Heart right ventricle (tissue), 16 donors: ENCODE results near the gene BMAL2. TPM values are rescaled to one million over a fixed set of nuclear protein-coding genes. Genes with fewer than 3 reads are reported as not detected.

Source experiments
- ATAC-seq, 8 donors: fragments of 200-7000 bp; cut with Tn5 transposase; one replicate each; pipeline ENCODE4 v1.9.1; 2020; ENCODE audit warnings: mild to moderate bottlenecking in 8 of 8, moderate library complexity in 8 of 8, moderate number of reproducible peaks in 1 of 8
- DNase-seq, 2 donors: peaks; one replicate each; pipeline ENCODE4 v3.0.0-alpha.2; 2020
- H3K27ac ChIP-seq, 10 donors: fragments of 200-600 bp; sonication (generic) in 2 of 10; one replicate each; pipeline versions ENCODE4 v1.5.0 to v1.8.0; 2020 to 2022; ENCODE audit warnings: mild to moderate bottlenecking in 3 of 10
- H3K27me3 ChIP-seq, 7 donors: fragments of 200-600 bp; one replicate each; pipeline ENCODE4 v1.8.0; 2021 to 2022; ENCODE audit warnings: mild to moderate bottlenecking in 2 of 7
- H3K36me3 ChIP-seq, 9 donors: fragments of 200-600 bp; sonication (generic) in 1 of 9; one replicate each; pipeline versions ENCODE4 v1.5.0 to v1.8.0; 2020 to 2022; ENCODE audit warnings: mild to moderate bottlenecking in 2 of 9
- H3K4me1 ChIP-seq, 9 donors: fragments of 200-600 bp; sonication (generic) in 1 of 9; one replicate each; pipeline versions ENCODE4 v1.5.0 to v1.8.0; 2020 to 2022; ENCODE audit warnings: mild to moderate bottlenecking in 4 of 9
- H3K4me3 ChIP-seq, 10 donors: fragments of 200-600 bp; sonication (generic) in 2 of 10; one replicate each; pipeline versions ENCODE4 v1.5.0 to v1.8.0; 2020 to 2022; ENCODE audit warnings: mild to moderate bottlenecking in 7 of 10, moderate library complexity in 2 of 10
- H3K9me3 ChIP-seq, 11 donors: fragments of 200-600 bp in 10 of 11; sonication (generic) in 2 of 11; one replicate each; pipeline versions ENCODE4 v1.5.0 to v1.8.0; 2013 to 2022; ENCODE audit warnings: mild to moderate bottlenecking in 2 of 11, control low read depth in 1 of 11, moderate library complexity in 1 of 11
- CTCF ChIP-seq, 9 donors: fragments of 200-600 bp; sonication (generic) in 2 of 9; IDR thresholded peaks; one replicate each; pipeline versions ENCODE4 v1.5.0 to v1.8.0; 2021 to 2022; ENCODE audit warnings: antibody characterized with exemption in 9 of 9, mild to moderate bottlenecking in 5 of 9, moderate library complexity in 1 of 9
- WGBS, 2 donors: extraction: QIAGEN DNeasy Blood & Tissue Kit; methylation state at CpG; one replicate each; pipeline ENCODE4 v1.1.7; 2013; ENCODE audit warnings: inconsistent platforms in 1 of 2; 5-methylcytosine and 5-hydroxymethylcytosine counted together
- intact Hi-C, 10 donors: fragments of 100-400 bp; cut with DNase I; formaldehyde crosslinking; loops; one replicate each; pipeline versions ENCODE4 v1.11.1 to v1.14.2; 2022
- polyA plus RNA-seq, 2 donors: library from polyadenylated mRNA; stranded (reverse); fragments of 200-250 nt; gene quantifications; one replicate each; pipeline ENCODE4 v1.2.3, GENCODE V29; 2013
- total RNA-seq, 10 donors: library from RNA; stranded (reverse); fragmentation: NEBNext Ultra II Directional in 3 of 10; extraction: Animal tissue kit (Norgen Biotek cat#: 25700) in 3 of 10; gene quantifications; one replicate each; pipeline versions ENCODE4 v1.2.1 to v1.2.4, GENCODE V29; 2021 to 2023
- donor health status: Arrhythmogenic right ventricular cardiomyopathy.
- donor health status: ischemic (EF 13 %, LVEDD 7.1; RV severe dilation, severe dysfunction).
- donor health status: healthy with polysubstance abuse.
- donor health status: DM: no; HTN: yes; CAD: no.
- donor health status: DM: no; HTN: no; CAD: no.
- donor health status: ischemic (EF 25% LVEDD 6.9; RV normal size, moderate dysfunction).
- donor health status: ischemic (EF 25% LVEDD 5.7; RV mildly dilated, moderate dysfunction).
- donor health status: healthy.
- donor health status: DM: yes; HTN: yes; CAD: no.
- donor health status: Ischemic cardiomyopathy.
- donor health status: ischemic (EF 35%, LVEDD 5.7; RV mildly dilated, moderate dysfunction).
- donor health status: nonischemic (EF 11% LVEDD 7.7; RV severe dilation, severe dysfunction).
- donor health status: DM: yes; HTN: yes; CAD: no.
- donor health status: PGD.
- donor health status: ischemic (EF 29% LVEDD 5.4; RV normal size, mild dysfunction).
- donor health status: nonischemic (EF 23%, LVEDD 6.1; RV moderate dilation, normal function).

The BMAL2 gene
- total and polyA plus RNA-seq, 12 donors: 0.44 to 9.4 (median 1.9) TPM

DNA sequence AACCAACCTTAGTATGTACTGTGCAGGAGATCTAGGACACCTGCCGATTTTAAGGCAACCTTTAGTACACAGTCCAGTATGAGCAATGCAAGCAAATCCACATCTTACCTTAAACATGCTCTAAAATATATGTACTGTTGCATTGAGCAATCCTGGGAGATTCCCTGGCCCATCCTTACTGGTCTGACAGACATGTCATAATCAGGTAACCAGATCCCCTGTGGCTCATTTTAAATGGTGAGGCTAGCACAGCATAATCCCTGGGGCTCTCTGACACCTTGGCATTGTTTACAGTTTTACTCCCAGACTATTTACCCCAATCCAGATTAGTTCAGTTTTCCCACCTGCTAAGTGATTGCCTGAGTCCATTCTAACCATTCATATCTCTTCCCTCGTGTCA is 15.1 kb downstream of the BMAL2 start:
- 65 to 72% methylated on average over 2 of the region's 2 CpGs for WGBS, 2 donors
- no peak overlapping the region for H3K27ac ChIP-seq

DNA sequence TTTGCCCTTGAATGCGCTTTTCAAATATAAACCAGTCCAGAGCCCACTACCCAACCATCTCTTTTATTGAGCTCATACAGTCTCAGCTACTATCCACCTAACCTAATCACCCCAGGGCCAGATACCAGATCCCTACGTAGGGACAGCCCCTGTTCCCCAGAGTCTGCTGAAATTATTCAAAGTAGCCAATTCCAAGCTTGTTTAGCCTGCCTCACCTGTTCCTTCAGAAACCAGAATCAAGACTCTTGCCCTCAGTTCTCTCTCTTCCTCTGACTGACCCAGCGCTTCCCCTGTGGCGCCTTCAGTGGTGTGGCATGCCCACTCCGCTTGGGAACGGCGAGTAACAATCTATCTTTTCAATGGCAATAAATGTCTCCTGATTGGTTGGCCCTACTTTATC is 18.8 kb downstream of the BMAL2 start:
- Histone ChIP-seq H3K4me1 (no peaks in the 10 kb centered on the region), H3K27me3 (no peaks in the 10 kb centered on the region), H3K9me3 (no peaks in the 10 kb centered on the region), H3K36me3 (no peaks in the 10 kb centered on the region), H3K27ac (no peak overlapping the region), H3K4me3 (no peak overlapping the region)
- TF ChIP-seq CTCF (IDR thresholded peaks at IDR 0.05): no peak
- DNase-seq (no peak), ATAC-seq (no peak)
- intact Hi-C loops: no loop called here
- WGBS, 2 donors: 99% methylated on average over 7 of the region's 7 CpGs

More for the DNA sequence above, 15.1 kb downstream of the BMAL2 start:
- Histone ChIP-seq H3K4me3 (no peak overlapping the region), H3K9me3 (no peaks in the 10 kb centered on the region), H3K4me1 (peaks cover 0 to 4% (median 0%) of the 10 kb centered on the region in 9 donors), H3K27me3 (no peaks in the 10 kb centered on the region), H3K36me3 (no peaks in the 10 kb centered on the region)
- ATAC-seq (no peak), DNase-seq (no peak)
- TF ChIP-seq CTCF (IDR thresholded peaks at IDR 0.05): no peak
- intact Hi-C loops: no loop called here

DNA sequence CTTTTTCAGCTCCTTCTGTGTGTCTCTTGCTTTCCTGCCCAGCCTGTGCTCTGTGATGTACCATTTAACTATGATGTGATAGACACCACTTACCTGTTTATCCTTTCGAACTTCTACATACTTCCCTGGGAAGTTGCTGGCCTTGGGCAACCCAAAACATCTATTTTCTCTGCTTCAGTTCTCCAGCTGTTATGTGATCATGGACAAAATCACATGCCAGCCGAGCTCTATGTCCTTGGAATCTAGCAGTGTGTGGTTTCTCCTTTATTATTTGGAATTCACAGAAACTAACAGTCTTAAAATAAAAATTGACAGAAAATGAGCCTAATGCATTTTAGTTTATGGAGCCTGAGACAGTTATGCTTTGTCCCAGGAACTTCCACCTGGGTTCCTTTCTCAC is 22.9 kb downstream of the BMAL2 start:
- Histone ChIP-seq H3K27ac (no peak overlapping the region), H3K4me1 (no peaks in the 10 kb centered on the region), H3K36me3 (no peaks in the 10 kb centered on the region), H3K4me3 (no peak overlapping the region), H3K27me3 (no peaks in the 10 kb centered on the region), H3K9me3 (no peaks in the 10 kb centered on the region)
- WGBS, 2 donors: 91 to 93% methylated on average over 2 of the region's 2 CpGs
- intact Hi-C loops: no loop called here
- DNase-seq (no peak), ATAC-seq (no peak)
- no peak for TF ChIP-seq CTCF (IDR thresholded peaks at IDR 0.05)

DNA sequence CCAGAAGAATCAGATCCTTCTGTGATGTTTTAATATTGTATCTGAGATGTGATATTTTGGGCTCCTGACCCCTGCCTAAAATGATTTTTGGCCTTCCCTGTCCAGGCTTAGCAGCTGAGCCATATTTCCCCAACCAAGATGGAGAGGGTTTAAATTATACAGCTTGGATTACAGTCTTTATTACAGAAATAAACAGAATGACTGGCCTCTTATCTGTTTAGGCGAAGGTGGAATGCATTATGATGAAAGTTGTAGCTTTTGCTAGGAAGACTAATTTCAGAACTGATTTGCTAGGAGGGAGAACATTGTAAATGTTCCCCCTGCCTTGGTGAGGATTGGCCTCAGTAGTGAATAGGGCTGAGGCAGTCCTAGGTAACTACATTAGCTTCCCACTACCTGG is 23.3 kb downstream of the BMAL2 start:
- no peaks in the 10 kb centered on the region for H3K4me1 ChIP-seq
- no peaks in the 10 kb centered on the region for H3K36me3 ChIP-seq
- no peak overlapping the region for H3K27ac ChIP-seq
- no peak overlapping the region for H3K4me3 ChIP-seq
- no peak for ATAC-seq
- WGBS, 2 donors: 90 to 93% methylated on average over 1 of the region's 1 CpG
- H3K9me3 ChIP-seq: no peaks in the 10 kb centered on the region
- no peak for TF ChIP-seq CTCF (IDR thresholded peaks at IDR 0.05)
- DNase-seq: no peak
- intact Hi-C loops: no loop called here
- no peaks in the 10 kb centered on the region for H3K27me3 ChIP-seq
